ENCODE measurements around the gene MIF. TPM values are rescaled to one million over a fixed set of nuclear protein-coding genes. Genes with fewer than 3 reads are reported as not detected.
"Not testable (repeated sequence)": the region's sequence is repeated elsewhere in the genome, so short reads cannot be mapped to it uniquely, and the experiment has no call there.

Gene MIF
- total RNA-seq, 2 experiments from 2014 or later, result 716 to 730 TPM

DNA sequence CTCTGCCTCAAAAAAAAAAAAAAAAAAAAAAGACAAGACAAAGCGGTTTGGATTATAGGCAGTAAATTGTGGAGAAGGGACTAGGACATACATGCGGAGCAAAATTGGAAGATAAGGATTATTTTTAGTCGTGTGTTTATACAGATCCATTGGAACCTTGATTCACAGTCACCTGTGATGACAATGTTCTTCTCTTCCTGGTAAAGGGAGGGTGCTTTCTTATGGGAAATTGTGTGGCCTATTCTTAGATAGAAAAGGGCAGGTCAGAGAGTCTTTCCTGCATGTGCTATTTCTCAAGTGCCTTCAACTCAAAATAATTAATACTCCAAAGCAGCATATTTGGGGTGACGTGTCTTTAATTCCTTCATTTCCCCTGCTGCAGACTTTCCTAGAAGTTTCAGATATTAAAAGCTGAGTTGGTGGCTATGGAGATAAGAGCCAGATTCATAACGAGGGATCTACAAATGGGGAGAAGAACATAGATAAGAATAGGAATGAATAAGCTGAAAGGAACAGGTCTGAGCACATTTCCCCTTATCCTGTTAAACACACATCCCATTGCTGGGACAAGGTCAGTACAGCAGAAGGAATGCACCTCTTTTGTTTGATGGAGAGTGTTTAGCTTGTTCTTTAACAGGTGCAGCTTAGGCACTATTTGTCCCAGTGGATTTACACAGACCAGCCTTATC lies 44.3 kb downstream of the MIF start:
- CTCF ChIA-PET, result interaction anchor here (0.8 kb wide), 1 partner anchor 90 kb away, joined by 3 read pairs; no protein-coding TSS in a partner anchor
- DNase-seq, result no peak
- Mint-ChIP-seq H3K36me3 (ENCODE audit: low read depth) (no peaks in the 10 kb centered on the region), H3K9me3 (no peaks in the 10 kb centered on the region), H3K4me3 (no peak overlapping the region), H3K4me1 (no peaks in the 10 kb centered on the region), H3K27ac (no peak overlapping the region), H3K27me3 (peaks cover 9% of the 10 kb centered on the region)
- POLR2A ChIA-PET, result no interaction called here

DNA sequence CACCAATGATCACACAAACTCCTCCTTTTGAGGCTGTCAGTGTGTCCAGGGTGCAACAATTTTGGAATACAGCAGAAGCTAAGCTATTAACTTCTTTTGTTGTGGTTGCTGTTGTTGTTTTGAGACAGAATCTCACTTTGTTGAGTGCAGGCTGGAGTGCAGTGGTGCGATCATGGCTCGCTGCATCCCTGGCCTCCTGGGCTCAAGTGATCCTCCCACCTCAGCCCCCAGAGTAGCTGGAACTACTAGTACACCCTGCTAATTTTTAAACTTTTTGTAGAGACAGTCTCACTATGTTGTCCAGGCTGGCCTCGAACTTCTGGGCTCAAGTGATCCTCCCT lies 44.8 kb downstream of the MIF start:
- Mint-ChIP-seq H3K36me3 (ENCODE audit: low read depth) (no peaks in the 10 kb centered on the region), H3K4me3 (no peak overlapping the region), H3K27me3 (peaks cover 9% of the 10 kb centered on the region), H3K9me3 (no peaks in the 10 kb centered on the region), H3K4me1 (no peaks in the 10 kb centered on the region), H3K27ac (no peak overlapping the region)
- ChIA-PET CTCF (interaction anchor here (0.8 kb wide), 1 partner anchor 89 kb away, joined by 3 read pairs; no protein-coding TSS in a partner anchor), POLR2A (no interaction called here)
- DNase-seq, result no peak

DNA sequence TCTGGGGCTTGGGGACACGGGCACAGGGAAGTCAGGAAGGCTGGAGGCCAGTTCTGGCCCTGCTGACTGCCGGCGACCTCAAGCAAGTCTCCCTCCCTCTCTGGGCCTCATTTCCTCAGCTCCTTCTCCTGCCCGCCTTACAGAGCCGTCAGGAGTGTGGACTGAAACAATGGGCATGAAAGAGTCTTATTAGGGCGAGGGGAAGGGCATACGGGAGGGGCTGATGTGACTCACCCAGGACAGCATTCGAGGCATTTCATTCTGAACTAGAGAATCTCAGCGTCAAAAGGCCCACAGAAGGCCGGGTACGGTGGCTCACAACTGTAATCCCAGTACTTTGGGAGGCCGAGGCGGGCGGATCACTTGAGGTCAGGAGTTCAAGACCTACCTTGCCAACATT lies 46.0 kb downstream of the MIF start:
- H3K36me3 Mint-ChIP-seq (ENCODE audit: low read depth); POLR2A ChIA-PET; H3K9me3 Mint-ChIP-seq; H3K4me3 Mint-ChIP-seq; DNase-seq; CTCF ChIA-PET; H3K4me1 Mint-ChIP-seq; H3K27ac Mint-ChIP-seq: not testable (repeated sequence)
- H3K27me3 Mint-ChIP-seq, result peaks cover 14% of the 10 kb centered on the region

Other genes starting within 250 kb of the MIF start
- gene RGL4, start 203.4 kb upstream of the MIF start, total RNA-seq, result 10 to 100 TPM; 29.1 to 30.1 TPM
- gene ZNF70, start 143.3 kb upstream of the MIF start, total RNA-seq, result 1 to 10 TPM; 1.9 to 2.0 TPM
- not detected for gene VPREB3, start 140.0 kb upstream of the MIF start, total RNA-seq
- 1 to 10 TPM in 1 of 2 experiments, under 1 TPM in 1; 0.99 to 1.3 TPM for gene C22orf15, start 131.4 kb upstream of the MIF start, total RNA-seq
- gene CHCHD10, start 126.4 kb upstream of the MIF start, total RNA-seq, result 10 to 100 TPM; 44.6 to 55.4 TPM
- under 1 TPM; 0.27 to 0.50 TPM for gene MMP11, start 121.5 kb upstream of the MIF start, total RNA-seq
- 10 to 100 TPM; 91.4 to 92.6 TPM for gene SMARCB1, start 107.4 kb upstream of the MIF start, total RNA-seq
- gene DERL3, start 55.4 kb upstream of the MIF start, total RNA-seq, result 1 to 10 TPM; 9.0 to 9.9 TPM
- gene SLC2A11, start 36.5 kb upstream of the MIF start, total RNA-seq, result 1 to 10 TPM; 7.8 to 8.8 TPM
- not detected for gene GSTT2B, start 66.8 kb downstream of the MIF start, total RNA-seq
- gene DDTL, start 72.5 kb downstream of the MIF start, total RNA-seq, result 1 to 10 TPM; 3.3 to 3.4 TPM
- 100 to 1,000 TPM; 117 to 129 TPM for gene DDT, start 80.1 kb downstream of the MIF start, total RNA-seq
- gene GSTT2, start 85.8 kb downstream of the MIF start, total RNA-seq, result not detected
- not detected for gene GSTT4, start 111.1 kb downstream of the MIF start, total RNA-seq
- gene CABIN1, start 116.9 kb downstream of the MIF start, total RNA-seq, result 100 to 1,000 TPM; 112 to 124 TPM

All from activated CD4-positive, alpha-beta T cell treated with anti-CD3 and anti-CD28 coated beads, Interleukin-2, amount 10 ng/mL, durations not matched to agents 7 days and 5 days (primary cell).